ENCODE results near the gene WDR44. TPM values are rescaled to one million over a fixed set of nuclear protein-coding genes. Genes with fewer than 3 reads are reported as not detected.

Gene WDR44
- total RNA-seq, 1 donor from 2014 or later = 12.0 TPM

Small RNA genes within 50 kb of the gene (microRNA-seq; reads per million reads assigned to microRNA genes)
- gene MIR1277 = 10.0 reads per million, percentile 25 among the genes with 10 or more reads in this experiment

Other genes starting within 250 kb of the WDR44 start
- gene KLHL13, start 229.3 kb upstream of the WDR44 start, total RNA-seq = 5.7 TPM
- 4.2 TPM for gene DOCK11, start 149.7 kb downstream of the WDR44 start, total RNA-seq